ENCODE results near the gene ZNF628. TPM values are rescaled to one million over a fixed set of nuclear protein-coding genes. Genes with fewer than 3 reads are reported as not detected.

ZNF628 gene
- total and polyA plus RNA-seq, 2 of the 8 experiments (the other 6 are each of a cell fraction or from before 2014, with no cell fraction given) = 1.7 to 10.8 TPM

- ChIA-PET CTCF (ENCODE audit: partially characterized antibody) (interaction anchor here (1.4 to 2.1 kb wide), 3 partner anchors 11 to 44 kb away, joined by 3 to 5 read pairs (median 5); partner anchors contain the start of gene NAT14), POLR2A (ENCODE audit: partially characterized antibody) (interaction anchor here (2.1 to 7.6 kb wide), 2 partner anchors 18 to 127 kb away, joined by 5 to 57 read pairs; partner anchors contain the start of genes FIZ1, SSC5D and ZNF524)
- Histone ChIP-seq H4K20me1 (replicated peaks in 1 of 2; ENCODE audit: control insufficient read depth in 1 of 2, insufficient read depth in 2 of 2, low read length in 2 of 2) (no peaks in the 10 kb centered on the region), H4K8ac (ENCODE audit: extremely low read depth, insufficient read depth, low read length) (no peak overlapping the region; the same call in 1 of the 2 replicates), H3K9ac (replicated peaks in 1 of 4; ENCODE audit: extremely low read depth in 1 of 4, low read depth in 3 of 4, low read length in 3 of 4) (no peak overlapping the region), H3K4me1 (replicated peaks in 1 of 4; ENCODE audit: control insufficient read depth in 3 of 4, insufficient read depth in 4 of 4, low read length in 3 of 4) (peaks cover 0 to 13% (median 6%) of the 10 kb centered on the region in 4 experiments; a peak in 5 of 7 replicates), H2AK5ac (ENCODE audit: low read depth, low read length) (no peak overlapping the region), H3K79me2 (ENCODE audit: control insufficient read depth in 1 of 2, insufficient read depth in 2 of 2, low read length in 2 of 2) (no peaks in the 10 kb centered on the region), H4K91ac (replicated peaks; ENCODE audit: insufficient read length, low read length) (no peak overlapping the region), H2BK12ac (ENCODE audit: low read depth, low read length) (no peak overlapping the region), H2BK15ac (ENCODE audit: low read length) (peak overlapping the region; percentile 81; the same call in 1 of the 2 replicates), H2AFZ (ENCODE audit: low read length) (no peak overlapping the region), H3K56ac (replicated peaks; ENCODE audit: insufficient read length, low read depth, low read length) (no peak overlapping the region), H3K23ac (ENCODE audit: insufficient read length) (no peak overlapping the region), H3K9me3 (ENCODE audit: insufficient read depth in 2 of 2, low read depth in 1 of 2, low read length in 1 of 2) (no peaks in the 10 kb centered on the region), H3K23me2 (ENCODE audit: low read depth, low read length) (peaks cover 3% of the 10 kb centered on the region), H2BK20ac (ENCODE audit: low read length) (no peak overlapping the region; the same call in 1 of the 2 replicates), H3K36me3 (ENCODE audit: control insufficient read depth in 2 of 4, insufficient read depth in 4 of 4, low read length in 3 of 4) (no peaks in the 10 kb centered on the region), H3K18ac (ENCODE audit: extremely low read depth, low read length) (no peak overlapping the region), H4K5ac (ENCODE audit: insufficient read length, low read depth, low read length) (no peak overlapping the region), H3K27ac (ENCODE audit: low read depth, low read length) (no peak overlapping the region), H3K4ac (replicated peaks; ENCODE audit: insufficient read length, low read depth, low read length) (no peak overlapping the region), H3K79me1 (ENCODE audit: low read depth, low read length) (peaks cover 2% of the 10 kb centered on the region; the same call in 1 of the 2 replicates), H3K4me2 (ENCODE audit: insufficient read depth in 1 of 2, low read depth in 2 of 2, low read length in 2 of 2) (no peak overlapping the region), H3K27me3 (replicated peaks in 1 of 4; ENCODE audit: control insufficient read depth in 3 of 4, extremely low read depth in 1 of 4, insufficient read depth in 3 of 4, low read length in 3 of 4) (no peaks in the 10 kb centered on the region; a peak in 2 of 7 replicates), H3K4me3 (ENCODE audit: extremely low read depth in 1 of 4, insufficient read depth in 2 of 4, low read depth in 3 of 4, low read length in 4 of 4) (no peak overlapping the region), H3K14ac (ENCODE audit: insufficient read length) (no peak overlapping the region), H2BK5ac (ENCODE audit: low read depth, low read length) (0 out of 2 replicates have a peak overlapping the region, but pooled peaks have one; percentile 35), H2BK120ac (replicated peaks; ENCODE audit: low read depth, low read length) (no peak overlapping the region)
- TF ChIP-seq ATF2 (IDR thresholded peaks at IDR 0.05; ENCODE audit: low read length) = no peak
- 97% methylated on average over 8 of the region's 8 CpGs; no CpG with 5 or more reads in 1 of the 2 experiments for WGBS, 2 experiments (ENCODE audit: extremely low coverage in 1 of 2, insufficient coverage in 1 of 2, insufficient read length in 1 of 2, insufficient replicate concordance in 2 of 2, low coverage in 1 of 2, low lambda C conversion rate in 2 of 2, missing lambda C conversion rate in 1 of 2)
- no peak for DNase-seq (ENCODE audit: low read depth in 1 of 2, low spot score in 2 of 2)
- no peak for FAIRE-seq
These were observed 4.0 kb upstream of the ZNF628 start for GRCh38 chr19:55472463-55472862.
